HEK293T (cell line): Measurements from ENCODE around the gene ALKAL2.
A peak's percentile ranks its signal among the peaks of the same experiment; 100 is the strongest.

Experiments
- CTCF ChIA-PET: fragments of 350-600 bp; formaldehyde crosslinking; extraction: SDS; loops from one replicate; lab custom pipeline; 2021; ENCODE audit warnings: antibody characterized with exemption, inconsistent platforms; lab: Yijun Ruan, JAX
- POLR2A ChIA-PET: fragments of 350-600 bp; formaldehyde crosslinking; extraction: SDS; loops from one replicate; lab custom pipeline; 2020; ENCODE audit warnings: antibody characterized with exemption, inconsistent platforms; lab: Yijun Ruan, JAX
- DNase-seq: peaks from one replicate; pipeline ENCODE4 v3.0.0; 2012; ENCODE audit warnings: mixed read lengths; ENCODE audit errors: extremely low spot score
- ARNT ChIP-seq: fragments of 450-650 bp; IDR thresholded peaks from 2 replicates; pipeline ENCODE4 v1.6.1; 2017; ENCODE audit warnings: mild to moderate bottlenecking
- BHLHE40 ChIP-seq: fragments of 450-650 bp; IDR thresholded peaks from 2 replicates; pipeline ENCODE4 v1.6.1; 2016; ENCODE audit warnings: mild to moderate bottlenecking, moderate library complexity, borderline replicate concordance
- CTBP1 ChIP-seq: fragments of 450-650 bp; IDR thresholded peaks from 2 replicates; pipeline ENCODE4 v1.6.1; 2016; ENCODE audit warnings: borderline replicate concordance
- ELF4 ChIP-seq: fragments of 450-650 bp; IDR thresholded peaks from 2 replicates; pipeline ENCODE4 v1.6.1; 2017; ENCODE audit warnings: antibody characterized with exemption
- FOXA1 ChIP-seq: fragments of 450-650 bp; IDR thresholded peaks from 2 replicates; pipeline ENCODE4 v1.6.1; 2016; ENCODE audit warnings: mild to moderate bottlenecking
- FOXK2 ChIP-seq: fragments of 450-650 bp; IDR thresholded peaks from 2 replicates; pipeline ENCODE4 v1.6.1; 2016; ENCODE audit warnings: mild to moderate bottlenecking
- FOXM1 ChIP-seq: fragments of 450-650 bp; IDR thresholded peaks from 2 replicates; pipeline ENCODE4 v1.6.1; 2017; ENCODE audit warnings: mild to moderate bottlenecking, borderline replicate concordance
- HDGF ChIP-seq: fragments of 450-650 bp; IDR thresholded peaks from 2 replicates; pipeline ENCODE4 v1.6.1; 2017; ENCODE audit warnings: antibody characterized with exemption, borderline replicate concordance
- L3MBTL2 ChIP-seq: fragments of 450-650 bp; conservative IDR thresholded peaks from 2 replicates; pipeline ENCODE4 v1.6.1; 2016; ENCODE audit warnings: mild to moderate bottlenecking
- LEF1 ChIP-seq: fragments of 450-650 bp; IDR thresholded peaks from 2 replicates; pipeline ENCODE4 v1.6.1; 2017; ENCODE audit warnings: mild to moderate bottlenecking, borderline replicate concordance
- NFRKB ChIP-seq: fragments of 450-650 bp; IDR thresholded peaks from 2 replicates; pipeline ENCODE4 v1.6.1; 2016; ENCODE audit warnings: mild to moderate bottlenecking, moderate library complexity
- SP1 ChIP-seq: fragments of 450-650 bp; IDR thresholded peaks from 2 replicates; pipeline ENCODE4 v1.6.1; 2017
- SUZ12 ChIP-seq: fragments of 450-650 bp; IDR thresholded peaks from 2 replicates; pipeline ENCODE4 v1.6.1; 2016; ENCODE audit warnings: mild to moderate bottlenecking
- TARDBP ChIP-seq: fragments of 450-650 bp; IDR thresholded peaks from 2 replicates; pipeline ENCODE4 v1.6.1; 2016
- ZNF384 ChIP-seq: fragments of 450-650 bp; IDR thresholded peaks from 2 replicates; pipeline ENCODE4 v1.6.1; 2016
- TF ChIP-seq, protein P1 (sequence below): fragments of 450-650 bp; IDR thresholded peaks from 2 replicates; pipeline ENCODE4 v1.6.1; 2016

The ALKAL2 gene

DNA sequence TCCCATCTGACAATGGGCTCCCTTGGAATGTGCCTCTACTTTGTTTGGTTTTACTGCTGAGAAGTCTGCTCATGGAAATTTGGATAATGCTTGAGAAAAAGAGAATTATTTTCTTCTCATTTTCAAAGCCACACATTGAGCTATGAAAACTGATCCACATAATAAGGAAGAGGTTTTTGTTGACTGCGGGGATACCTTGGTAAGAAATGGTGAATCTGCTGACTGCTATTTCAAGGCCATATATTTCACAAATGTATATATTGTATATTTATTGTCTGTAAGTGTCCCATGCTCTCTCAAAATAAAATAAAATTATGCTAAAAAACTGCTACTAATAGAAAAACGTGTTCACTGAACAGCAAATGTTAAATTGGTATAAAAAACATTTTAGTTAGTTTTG is 39.2 kb downstream of the ALKAL2 start:
- DNase-seq, result no peak
- CTCF ChIA-PET, result no interaction called here
- no peak for TF ChIP-seq ARNT
- no peak for TF ChIP-seq TARDBP
- TF ChIP-seq NFRKB, result no peak
- TF ChIP-seq FOXM1, result no peak
- no peak for TF ChIP-seq BHLHE40
- no peak for TF ChIP-seq ZNF384
- TF ChIP-seq FOXK2, result no peak
- no peak for TF ChIP-seq CTBP1
- no peak for TF ChIP-seq SUZ12
- TF ChIP-seq L3MBTL2, result no peak
- TF ChIP-seq ELF4, result no peak
- TF ChIP-seq HDGF, result no peak
- TF ChIP-seq LEF1, result no peak
- TF ChIP-seq, protein P1, sequence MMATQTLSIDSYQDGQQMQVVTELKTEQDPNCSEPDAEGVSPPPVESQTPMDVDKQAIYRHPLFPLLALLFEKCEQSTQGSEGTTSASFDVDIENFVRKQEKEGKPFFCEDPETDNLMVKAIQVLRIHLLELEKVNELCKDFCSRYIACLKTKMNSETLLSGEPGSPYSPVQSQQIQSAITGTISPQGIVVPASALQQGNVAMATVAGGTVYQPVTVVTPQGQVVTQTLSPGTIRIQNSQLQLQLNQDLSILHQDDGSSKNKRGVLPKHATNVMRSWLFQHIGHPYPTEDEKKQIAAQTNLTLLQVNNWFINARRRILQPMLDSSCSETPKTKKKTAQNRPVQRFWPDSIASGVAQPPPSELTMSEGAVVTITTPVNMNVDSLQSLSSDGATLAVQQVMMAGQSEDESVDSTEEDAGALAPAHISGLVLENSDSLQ, result no peak
- TF ChIP-seq FOXA1, result no peak
- TF ChIP-seq SP1, result no peak
- POLR2A ChIA-PET, result no interaction called here

DNA sequence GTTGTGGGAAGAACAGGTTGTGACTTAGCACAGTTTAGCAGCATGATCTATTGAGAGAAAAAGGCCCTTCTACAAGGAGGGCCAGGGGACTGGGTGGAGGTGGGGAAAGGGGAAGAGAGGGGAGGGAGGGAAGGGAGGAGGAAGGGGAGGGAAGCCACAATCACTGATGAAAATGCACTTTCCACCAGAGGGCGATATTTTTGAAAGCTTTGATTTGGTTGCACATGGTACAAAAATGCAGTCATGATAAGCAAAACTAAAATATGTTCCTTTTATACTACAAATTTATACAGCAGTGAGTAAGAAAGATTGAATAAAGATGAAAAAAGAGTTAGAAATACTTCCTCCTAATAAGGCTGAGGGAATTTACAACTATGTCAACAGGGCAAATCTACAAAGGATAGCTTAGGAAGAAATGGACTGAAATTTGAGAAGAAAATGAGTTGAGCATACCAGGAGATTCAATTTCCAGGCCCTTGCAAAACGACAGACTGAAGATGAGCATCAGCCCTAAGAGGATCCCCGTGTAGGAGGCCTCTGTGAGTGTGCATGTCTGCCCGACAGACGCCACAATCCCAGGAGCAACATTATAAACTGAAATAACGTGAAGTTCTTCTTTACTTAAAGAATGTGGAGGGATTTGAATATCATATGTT is 41.3 kb downstream of the ALKAL2 start:
- POLR2A ChIA-PET, result no interaction called here
- DNase-seq, result peak; percentile 31
- CTCF ChIA-PET, result interaction anchor here (0.5 to 1.1 kb wide), 3 partner anchors 9 to 42 kb away, joined by 3 to 4 read pairs (median 3); no protein-coding TSS in a partner anchor
- TF ChIP-seq NFRKB, result no peak
- no peak for TF ChIP-seq ZNF384
- TF ChIP-seq ELF4, result no peak
- no peak for TF ChIP-seq HDGF
- no peak for TF ChIP-seq CTBP1
- TF ChIP-seq BHLHE40, result no peak
- TF ChIP-seq FOXK2, result no peak
- TF ChIP-seq FOXA1, result no peak
- TF ChIP-seq FOXM1, result no peak
- no peak for TF ChIP-seq L3MBTL2
- no peak for TF ChIP-seq SP1
- no peak for TF ChIP-seq LEF1
- no peak for TF ChIP-seq ARNT

DNA sequence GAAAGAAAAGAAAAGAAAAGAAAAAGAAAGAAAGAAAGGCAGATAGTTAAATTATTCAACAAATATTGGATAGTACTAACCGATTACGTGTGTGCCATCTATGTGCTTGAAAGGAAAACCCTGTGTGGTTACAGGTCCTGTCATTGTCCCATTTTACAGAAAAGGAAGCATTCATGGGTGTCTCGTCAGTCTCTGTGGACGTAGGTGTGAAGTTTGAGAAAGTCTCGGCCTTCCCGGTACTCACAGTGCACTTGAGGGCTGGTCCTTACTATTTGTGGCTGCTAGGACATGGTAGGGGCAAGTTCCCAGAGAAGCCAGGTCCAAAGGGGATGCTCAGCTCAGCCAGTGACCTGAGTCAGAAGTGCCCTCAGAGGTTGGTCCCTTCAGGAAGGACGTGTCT is 43.3 kb downstream of the ALKAL2 start:
- ChIA-PET POLR2A (no interaction called here), CTCF (interaction anchor here (0.6 kb wide), 1 partner anchor 40 kb away, joined by 3 read pairs; no protein-coding TSS in a partner anchor)
- TF ChIP-seq BHLHE40 (no peak), FOXM1 (no peak), CTBP1 (no peak), HDGF (no peak), ARNT (no peak), ZNF384 (no peak), SUZ12 (no peak), FOXA1 (no peak), NFRKB (no peak), FOXK2 (no peak), TARDBP (no peak), L3MBTL2 (no peak), ELF4 (no peak)
- no peak for DNase-seq

DNA sequence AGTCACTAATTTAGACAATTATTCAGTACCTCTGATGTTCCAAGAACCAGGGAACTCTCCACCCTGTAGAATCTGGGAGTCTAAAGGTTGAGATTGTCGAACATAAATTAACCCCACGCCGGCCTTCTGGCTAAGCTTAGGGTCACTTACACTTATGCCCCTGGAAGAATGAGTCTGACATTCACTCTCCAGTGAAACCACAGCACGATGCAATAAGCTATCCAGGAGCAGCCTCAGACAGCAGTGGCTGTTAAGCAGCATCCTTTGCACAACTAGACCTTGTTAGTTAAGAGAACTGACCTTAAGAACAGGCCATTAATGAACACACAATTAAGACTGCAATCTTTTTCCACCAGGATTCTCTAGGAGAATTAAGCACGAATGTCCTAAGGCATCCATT is 49.0 kb downstream of the ALKAL2 start:
- ChIA-PET CTCF (no interaction called here), POLR2A (no interaction called here)
- no peak for DNase-seq
- no peak for TF ChIP-seq FOXK2
- no peak for TF ChIP-seq CTBP1
- no peak for TF ChIP-seq ARNT

DNA sequence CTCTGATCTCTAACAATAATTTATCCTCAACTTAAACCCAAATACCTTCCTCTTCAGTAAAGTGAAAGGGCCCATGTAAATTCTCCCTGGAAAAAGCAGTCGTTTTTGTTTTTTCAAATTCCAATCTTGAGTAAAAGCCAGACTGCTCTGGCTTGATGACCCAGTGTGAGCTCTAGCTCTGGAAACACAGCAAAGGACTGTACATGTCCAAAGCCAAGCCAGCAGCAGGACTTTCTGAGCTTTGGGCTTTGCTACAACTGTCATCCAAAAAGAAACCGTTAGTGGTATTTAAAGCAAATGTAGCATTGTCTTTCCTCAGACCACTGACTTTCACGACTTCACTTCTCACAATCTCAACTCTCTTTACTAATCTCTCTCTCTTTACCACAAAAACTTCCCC is 49.5 kb downstream of the ALKAL2 start:
- CTCF ChIA-PET, result no interaction called here
- POLR2A ChIA-PET, result no interaction called here

GRCh38 chr2:237878-238277 is 50.0 kb downstream of the ALKAL2 start:
- DNase-seq, result no peak
- TF ChIP-seq, protein P1, result no peak
- no peak for TF ChIP-seq ZNF384
- TF ChIP-seq FOXK2, result no peak
- TF ChIP-seq BHLHE40, result no peak
- no peak for TF ChIP-seq NFRKB
- no peak for TF ChIP-seq HDGF
- no peak for TF ChIP-seq SUZ12
- no peak for TF ChIP-seq ELF4
- no peak for TF ChIP-seq LEF1
- TF ChIP-seq FOXA1, result no peak
- no peak for TF ChIP-seq FOXM1
- no peak for TF ChIP-seq CTBP1
- TF ChIP-seq L3MBTL2, result no peak
- no peak for TF ChIP-seq ARNT
- TF ChIP-seq SP1, result no peak
- no peak for TF ChIP-seq TARDBP
- ChIA-PET CTCF (no interaction called here), POLR2A (no interaction called here)

More for the DNA sequence above, 49.5 kb downstream of the ALKAL2 start:
- DNase-seq, result no peak
- TF ChIP-seq ZNF384 (no peak), HDGF (no peak), NFRKB (no peak), TARDBP (no peak), FOXA1 (no peak), SUZ12 (no peak)
